Stomach (tissue), 9 donors: Measurements from ENCODE around the gene FKBP3. TPM values are rescaled to one million over a fixed set of nuclear protein-coding genes. Genes with fewer than 3 reads are reported as not detected.

Source experiments
- DNase-seq, 2 donors: peaks; one replicate each; pipeline versions ENCODE4 v3.0.0 to v3.0.0-alpha.2; 2013 to 2019
- H3K27ac ChIP-seq, 5 donors: fragments of 200-600 bp in 4 of 5; sonication (generic) in 4 of 5; one replicate each; pipeline ENCODE4 v1.5.1; 2013 to 2019; ENCODE audit warnings: mild to moderate bottlenecking in 1 of 5, moderate library complexity in 1 of 5
- H3K27me3 ChIP-seq, 3 donors: fragments of 200-600 bp; sonication (generic); one replicate each; pipeline ENCODE4 v1.5.1; 2017 to 2019; ENCODE audit warnings: mixed run types in 1 of 3
- H3K36me3 ChIP-seq, 4 donors: fragments of 200-600 bp; sonication (generic); 1 replicate in 3 of 4; 2 replicates in 1 of 4; pipeline ENCODE4 v1.5.1; 2016 to 2019
- H3K4me1 ChIP-seq, 4 donors: fragments of 200-600 bp; sonication (generic); one replicate each; pipeline ENCODE4 v1.5.1; 2016 to 2019
- H3K4me3 ChIP-seq, 4 donors: fragments of 200-600 bp; sonication (generic) in 3 of 4; one replicate each; pipeline ENCODE4 v1.5.1; 2016 to 2019; ENCODE audit warnings: mild to moderate bottlenecking in 1 of 4
- H3K9me3 ChIP-seq, 4 donors: fragments of 200-600 bp; sonication (generic); one replicate each; pipeline ENCODE4 v1.5.1; 2016 to 2019
- CTCF ChIP-seq, 7 experiments: fragments of 450-650 bp in 4 of 7; fragments of 200-600 bp in 3 of 7; sonication (generic) in 3 of 7; IDR thresholded peaks; one replicate each; pipeline ENCODE4 v1.5.1; 2016 to 2019; ENCODE audit warnings: antibody characterized with exemption in 7 of 7, control low read depth in 2 of 7, mild to moderate bottlenecking in 1 of 7
- EP300 ChIP-seq: sonication (generic); formaldehyde crosslinking; IDR thresholded peaks from one replicate; pipeline ENCODE4 v1.6.1; 2017; ENCODE audit warnings: antibody characterized with exemption
- POLR2A ChIP-seq, 4 donors: fragments of 450-650 bp; IDR thresholded peaks; one replicate each; pipeline ENCODE4 v1.6.1; 2016; ENCODE audit warnings: antibody characterized with exemption in 4 of 4, control low read depth in 2 of 4, mild to moderate bottlenecking in 1 of 4, moderate library complexity in 1 of 4
- POLR2AphosphoS5 ChIP-seq, 3 donors: sonication (generic); formaldehyde crosslinking; IDR thresholded peaks; one replicate each; pipeline ENCODE4 v1.6.1; 2016; ENCODE audit warnings: antibody characterized with exemption in 3 of 3
- WGBS, 5 donors: extraction: QIAGEN DNeasy Blood & Tissue Kit in 3 of 5; methylation state at CpG; one replicate each; pipeline versions ENCODE4 v1.1.5 to v1.1.7; 2013 to 2018; 5-methylcytosine and 5-hydroxymethylcytosine counted together
- intact Hi-C: fragments of 100-400 bp; cut with DNase I; formaldehyde crosslinking; loops from one replicate; pipeline ENCODE4 v1.15.1; 2023; ENCODE audit warnings: low total_unique reads
- polyA plus RNA-seq, 3 donors: library from polyadenylated mRNA; stranded (reverse); fragments of 200-250 nt; gene quantifications; one replicate each; pipeline ENCODE4 v1.2.3, GENCODE V29; 2013
- total RNA-seq, 5 donors: library from RNA; depleted of rRNA; stranded (reverse); fragments of >200 nt; gene quantifications; one replicate each; pipeline versions ENCODE4 v1.1.0 to v1.2.3, GENCODE V29; 2014 to 2016
- donor health status: healthy with polysubstance abuse.
- donor health status: Bipolar disorder and iron deficiency.
- donor health status: healthy.

Gene FKBP3
- total and polyA plus RNA-seq, 8 donors: 0.58 to 81.3 (median 42.6) TPM

- no peaks in the 10 kb centered on the region for H3K27me3 ChIP-seq
- peaks cover 3 to 4% (median 4%) of the 10 kb centered on the region in 4 donors for H3K36me3 ChIP-seq
- no peak overlapping the region for H3K4me3 ChIP-seq
- intact Hi-C loops: no loop called here
- no peaks in the 10 kb centered on the region for H3K9me3 ChIP-seq
- TF ChIP-seq CTCF (IDR thresholded peaks at IDR 0.05) (no peak), POLR2A (IDR thresholded peaks at IDR 0.05) (no peak), EP300 (no peak), POLR2AphosphoS5 (IDR thresholded peaks at IDR 0.05) (no peak)
- no peaks in the 10 kb centered on the region for H3K4me1 ChIP-seq
- 88 to 94% (median 91%) methylated on average over 5 of the region's 5 CpGs for WGBS, 5 donors
- H3K27ac ChIP-seq: no peak overlapping the region
- no peak for DNase-seq
These were observed 42.8 kb upstream of the FKBP3 start for GRCh38 chr14:45177076-45177475.

GRCh38 chr14:45169906-45170305, 35.6 kb upstream of the FKBP3 start:
- DNase-seq: no peak
- H3K9me3 ChIP-seq: no peaks in the 10 kb centered on the region
- no peak overlapping the region for H3K27ac ChIP-seq
- TF ChIP-seq CTCF (IDR thresholded peaks at IDR 0.05) (no peak), POLR2A (IDR thresholded peaks at IDR 0.05) (no peak), EP300 (no peak), POLR2AphosphoS5 (IDR thresholded peaks at IDR 0.05) (no peak)
- peaks cover 0 to 3% (median 0%) of the 10 kb centered on the region in 4 donors for H3K4me1 ChIP-seq
- H3K27me3 ChIP-seq: no peaks in the 10 kb centered on the region
- peaks cover 3 to 26% (median 16%) of the 10 kb centered on the region in 4 donors for H3K36me3 ChIP-seq
- intact Hi-C loops: no loop called here
- H3K4me3 ChIP-seq: no peak overlapping the region

- Histone ChIP-seq H3K27me3 (no peaks in the 10 kb centered on the region), H3K4me1 (no peaks in the 10 kb centered on the region), H3K27ac (no peak overlapping the region), H3K9me3 (no peaks in the 10 kb centered on the region), H3K36me3 (peaks cover 0 to 6% (median 2%) of the 10 kb centered on the region in 4 donors), H3K4me3 (no peak overlapping the region)
- intact Hi-C loops: no loop called here
- TF ChIP-seq EP300 (no peak), CTCF (IDR thresholded peaks at IDR 0.05) (no peak), POLR2AphosphoS5 (IDR thresholded peaks at IDR 0.05) (no peak), POLR2A (IDR thresholded peaks at IDR 0.05) (no peak)
- DNase-seq: no peak
These were observed 21.8 kb upstream of the FKBP3 start for GRCh38 chr14:45156067-45156466.

- TF ChIP-seq EP300: no peak
- no peak for TF ChIP-seq POLR2AphosphoS5 (IDR thresholded peaks at IDR 0.05)
- no peak for TF ChIP-seq POLR2A (IDR thresholded peaks at IDR 0.05)
- TF ChIP-seq CTCF (IDR thresholded peaks at IDR 0.05): no peak
- H3K4me3 ChIP-seq: no peak overlapping the region
- 83 to 95% (median 93%) methylated on average over 4 of the region's 4 CpGs for WGBS, 5 donors
- DNase-seq: no peak
- no peaks in the 10 kb centered on the region for H3K9me3 ChIP-seq
- H3K36me3 ChIP-seq: peaks cover 0 to 7% (median 6%) of the 10 kb centered on the region in 4 donors
- H3K4me1 ChIP-seq: no peaks in the 10 kb centered on the region
- intact Hi-C loops: no loop called here
- no peak overlapping the region for H3K27ac ChIP-seq
- no peaks in the 10 kb centered on the region for H3K27me3 ChIP-seq
These were observed 16.2 kb upstream of the FKBP3 start for GRCh38 chr14:45150386-45150890.
